ENCODE measurements around the gene IGSF3.

- no peak for TF ChIP-seq ZNF274 (IDR thresholded peaks at IDR 0.05; ENCODE audit: low read depth, low read length)
- TF ChIP-seq SUZ12 (IDR thresholded peaks at IDR 0.05; ENCODE audit: extremely low read depth, insufficient read depth, insufficient read length) = no peak
- TF ChIP-seq YY1 (IDR thresholded peaks at IDR 0.05; ENCODE audit: insufficient read depth, insufficient read length) = no peak
Observed at GRCh38 chr1:116528329-116529083, 139.0 kb downstream of the IGSF3 start.

Data from NT2/D1 (cell line).